SK-N-SH (cell line): ENCODE measurements around the gene LARP1B. TPM values are rescaled to one million over a fixed set of nuclear protein-coding genes. Genes with fewer than 3 reads are reported as not detected.
A peak's percentile ranks its signal among the peaks of the same experiment; 100 is the strongest.

Experiments used
- CTCF ChIA-PET: fragments of 300-600, 350-600 bp; formaldehyde crosslinking; extraction: SDS; loops from one replicate; lab custom pipeline; 2021; lab: Yijun Ruan, JAX
- POLR2A ChIA-PET: fragments of 350-600 bp; sonication (Branson Sonifier 250); formaldehyde crosslinking; extraction: SDS; loops from one replicate; lab custom pipeline; 2020; ENCODE audit warnings: antibody characterized with exemption, inconsistent platforms; lab: Yijun Ruan, JAX
- DNase-seq: peaks from one replicate; pipeline ENCODE4 v3.0.0; 2012
- H2AFZ ChIP-seq: fragments of 200-600 bp; sonication (generic); 2 replicates; pipeline ENCODE4 v1.8.1; 2016; ENCODE audit warnings: antibody characterized with exemption, mild to moderate bottlenecking, low read depth
- H3F3A ChIP-seq: fragments of 200-600 bp; sonication (generic); replicated peaks from 2 replicates; pipeline ENCODE3; 2016; ENCODE audit warnings: antibody characterized with exemption, mild to moderate bottlenecking; ENCODE audit not compliant: insufficient read depth
- H3K27ac ChIP-seq, 2 experiments: fragments of 200-500 bp in 1 of 2; fragments of 200-600 bp in 1 of 2; sonication (Bioruptor generic) in 1 of 2; sonication (generic), shearing (Covaris generic) in 1 of 2; 2 replicates each; pipeline versions ENCODE4 v1.5.1 to v1.6.1; 2014 to 2016; ENCODE audit warnings: low read depth in 2 of 2, inconsistent platforms in 1 of 2, low read length in 1 of 2, mild to moderate bottlenecking in 1 of 2, mixed read lengths in 1 of 2
- H3K27me3 ChIP-seq: fragments of 200-600 bp; sonication (generic), shearing (Covaris generic); 2 replicates; pipeline ENCODE4 v1.6.1; 2016; ENCODE audit warnings: mixed run types; ENCODE audit not compliant: insufficient read depth
- H3K36me3 ChIP-seq, 2 experiments: fragments of 200-500 bp in 1 of 2; fragments of 200-600 bp in 1 of 2; sonication (Bioruptor generic) in 1 of 2; sonication (generic) in 1 of 2; replicated peaks in 1 of 2; 2 replicates each; pipeline versions ENCODE3 to v1.5.1; 2014 to 2016; ENCODE audit warnings: low read length in 1 of 2, mild to moderate bottlenecking in 1 of 2; ENCODE audit not compliant: insufficient read depth in 2 of 2, control insufficient read depth in 1 of 2
- H3K4me1 ChIP-seq, 2 experiments: fragments of 200-500 bp in 1 of 2; fragments of 200-600 bp in 1 of 2; sonication (Bioruptor generic) in 1 of 2; sonication (generic), shearing (Covaris generic) in 1 of 2; 2 replicates each; pipeline versions ENCODE4 v1.5.1 to v1.6.1; 2014 to 2016; ENCODE audit warnings: low read depth in 1 of 2, low read length in 1 of 2, mixed run types in 1 of 2; ENCODE audit not compliant: insufficient read depth in 2 of 2, control insufficient read depth in 1 of 2
- H3K4me2 ChIP-seq: fragments of 200-600 bp; sonication (generic), shearing (Covaris generic); 2 replicates; pipeline ENCODE4 v1.6.1; 2017; ENCODE audit warnings: mixed run types
- H3K4me3 ChIP-seq, 2 experiments: fragments of 200-500 bp in 1 of 2; fragments of 200-600 bp in 1 of 2; sonication (Bioruptor generic) in 1 of 2; sonication (generic), shearing (Covaris generic) in 1 of 2; 2 replicates each; pipeline versions ENCODE4 v1.5.1 to v1.8.1; 2014 to 2016; ENCODE audit warnings: low read depth in 2 of 2, inconsistent platforms in 1 of 2, low read length in 1 of 2, mild to moderate bottlenecking in 1 of 2, mixed read lengths in 1 of 2, moderate library complexity in 1 of 2
- H3K79me2 ChIP-seq: fragments of 200-600 bp; sonication (generic); 2 replicates; pipeline ENCODE4 v1.8.1; 2017; ENCODE audit warnings: mild to moderate bottlenecking; ENCODE audit not compliant: insufficient read depth
- H3K9ac ChIP-seq: fragments of 200-600 bp; sonication (generic); 2 replicates; pipeline ENCODE4 v1.6.1; 2017; ENCODE audit warnings: mixed run types
- H3K9me2 ChIP-seq: fragments of 200-600 bp; sonication (generic); 2 replicates; pipeline ENCODE4 v1.6.1; 2017; ENCODE audit warnings: mixed run types
- H3K9me3 ChIP-seq: fragments of 200-600 bp; sonication (generic); 2 replicates; pipeline ENCODE4 v1.6.1; 2017; ENCODE audit warnings: mixed run types, mild to moderate bottlenecking, moderate library complexity
- H4K20me1 ChIP-seq: fragments of 200-600 bp; sonication (generic); 2 replicates; pipeline ENCODE4 v1.6.1; 2017; ENCODE audit warnings: mild to moderate bottlenecking, mixed run types; ENCODE audit not compliant: insufficient read depth
- EP300 ChIP-seq, 2 experiments: IDR thresholded peaks; 2 replicates each; pipeline versions ENCODE4 v1.4.0 to v1.6.1; 2012; ENCODE audit warnings: borderline replicate concordance in 1 of 2, low read depth in 1 of 2, low read length in 1 of 2
- EZH2phosphoT487 ChIP-seq: fragments of 200-600 bp; sonication (generic); IDR thresholded peaks from 2 replicates; pipeline ENCODE4 v1.6.1; 2017; ENCODE audit warnings: low read depth, mixed run types, mild to moderate bottlenecking, antibody characterized with exemption, moderate library complexity, borderline replicate concordance
- FOSL2 ChIP-seq: IDR thresholded peaks from 2 replicates; pipeline ENCODE4 v1.4.0; 2012; ENCODE audit warnings: low read depth, mild to moderate bottlenecking, moderate library complexity, borderline replicate concordance
- FOXJ3 ChIP-seq: sonication (generic); formaldehyde crosslinking; IDR thresholded peaks from 2 replicates; pipeline ENCODE4 v1.5.1; 2020; ENCODE audit warnings: mild to moderate bottlenecking, missing genetic modification reagents
- FOXM1 ChIP-seq: IDR thresholded peaks from 2 replicates; pipeline ENCODE4 v1.4.0; 2012; ENCODE audit warnings: low read depth, mild to moderate bottlenecking
- GABPA ChIP-seq: IDR thresholded peaks from 2 replicates; pipeline ENCODE4 v1.4.0; 2012; ENCODE audit warnings: low read depth, mild to moderate bottlenecking
- NFIC ChIP-seq: IDR thresholded peaks from 2 replicates; pipeline ENCODE4 v1.4.0; 2012; ENCODE audit warnings: borderline replicate concordance
- NRF1 ChIP-seq: IDR thresholded peaks from 2 replicates; pipeline ENCODE4 v1.6.1; 2012; ENCODE audit warnings: low read depth, mild to moderate bottlenecking, low read length
- RCOR1 ChIP-seq: fragments of 150-350 bp; IDR thresholded peaks from 2 replicates; pipeline ENCODE4 v1.6.1; 2017; ENCODE audit warnings: antibody characterized with exemption, low read length
- RXRA ChIP-seq: IDR thresholded peaks from 2 replicates; pipeline ENCODE4 v1.4.0; 2012; ENCODE audit warnings: low read depth, mild to moderate bottlenecking, borderline replicate concordance
- SIN3A ChIP-seq: IDR thresholded peaks from 2 replicates; pipeline ENCODE4 v1.6.1; 2012; ENCODE audit warnings: low read depth, mild to moderate bottlenecking, low read length, moderate library complexity, borderline replicate concordance
- SMC3 ChIP-seq: IDR thresholded peaks from 2 replicates; pipeline ENCODE4 v1.6.1; 2012; ENCODE audit warnings: low read depth, low read length, improper control_type of control experiment
- TAF1 ChIP-seq: IDR thresholded peaks from 2 replicates; pipeline ENCODE4 v1.6.1; 2012; ENCODE audit warnings: low read depth, mild to moderate bottlenecking, low read length, moderate library complexity, borderline replicate concordance
- YY1 ChIP-seq: IDR thresholded peaks from 2 replicates; pipeline ENCODE4 v1.4.0; 2012; ENCODE audit warnings: low read depth, mild to moderate bottlenecking
- polyA plus RNA-seq, 3 experiments: library from polyadenylated mRNA; depleted of rRNA; stranded (reverse); fragments of >200 nt; gene quantifications; 2 replicates each; pipeline ENCODE4 v1.2.3, GENCODE V29; 2012
- TF ChIP-seq, protein P1 (sequence below): IDR thresholded peaks from 2 replicates; pipeline ENCODE4 v1.4.0; 2012; ENCODE audit warnings: low read depth, borderline replicate concordance
- TF ChIP-seq, protein P2 (sequence below): fragments of 200-600 bp; sonication (generic); IDR thresholded peaks from 2 replicates; pipeline ENCODE4 v1.6.1; 2017; ENCODE audit warnings: antibody characterized with exemption, mild to moderate bottlenecking, moderate library complexity
- TF ChIP-seq, protein P3 (sequence below): fragments of 150-350 bp; IDR thresholded peaks from 2 replicates; pipeline ENCODE4 v1.6.1; 2017; ENCODE audit warnings: antibody characterized with exemption, low read length, low read depth, borderline replicate concordance
- TF ChIP-seq, protein P4 (sequence below): fragments of 150-350 bp; IDR thresholded peaks from 2 replicates; pipeline ENCODE4 v1.6.1; 2016; ENCODE audit warnings: mild to moderate bottlenecking, low read depth, low read length

Gene LARP1B
- polyA plus RNA-seq, 1 of the 3 experiments (the other 2 are of a cell fraction), result 4.8 TPM

DNA sequence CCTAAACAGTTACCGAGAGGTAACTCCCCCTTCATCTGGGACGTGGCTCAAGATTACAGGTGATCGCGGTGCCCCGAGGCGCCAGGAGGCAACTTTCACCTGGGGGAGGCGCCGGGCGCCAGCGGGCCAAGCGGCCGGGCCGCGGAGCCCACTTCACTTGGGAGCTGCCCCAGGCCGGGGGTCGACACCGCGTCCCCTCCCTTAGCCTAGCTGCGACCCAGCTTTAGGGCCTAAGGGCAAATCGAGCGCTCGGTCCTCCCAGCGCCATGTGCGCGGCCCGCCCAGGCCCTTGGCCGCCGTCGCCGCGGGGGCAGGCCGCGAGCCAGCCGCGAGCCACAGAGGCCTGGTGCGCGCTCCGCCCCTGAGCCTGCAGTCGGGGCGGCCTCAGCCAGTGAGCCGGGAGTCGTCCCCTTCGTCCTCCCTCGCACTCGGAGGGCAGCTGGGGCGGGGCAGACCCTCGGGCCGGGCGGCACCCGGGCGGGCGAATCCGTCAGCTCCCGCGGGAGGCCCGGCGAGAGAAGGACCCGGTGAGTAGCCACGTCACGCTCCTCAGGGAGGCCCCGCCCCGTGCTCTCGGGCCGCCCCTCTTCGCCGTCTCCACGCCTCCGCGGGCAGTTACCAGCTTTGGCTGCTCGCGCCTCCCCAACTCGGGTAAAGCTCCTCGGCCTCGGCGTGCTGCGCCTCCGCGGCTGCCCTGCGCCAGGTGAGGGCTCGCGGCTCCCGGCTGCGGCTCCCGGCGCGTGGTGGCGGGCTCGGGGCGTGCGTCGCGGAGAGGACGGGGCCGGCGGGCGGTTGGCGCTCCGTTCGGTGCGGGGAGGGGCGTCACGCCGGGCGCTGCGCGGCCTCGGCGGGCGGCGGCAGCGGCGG lies at the start of gene LARP1B (continued):
- TF ChIP-seq GABPA (no peak), RCOR1 (no peak), TAF1 (0 out of 2 replicates have a peak, but pooled peaks have one; percentile 72), SIN3A (peak; percentile 34; the same call in 1 of the 2 replicates)
- TF ChIP-seq, protein P1, sequence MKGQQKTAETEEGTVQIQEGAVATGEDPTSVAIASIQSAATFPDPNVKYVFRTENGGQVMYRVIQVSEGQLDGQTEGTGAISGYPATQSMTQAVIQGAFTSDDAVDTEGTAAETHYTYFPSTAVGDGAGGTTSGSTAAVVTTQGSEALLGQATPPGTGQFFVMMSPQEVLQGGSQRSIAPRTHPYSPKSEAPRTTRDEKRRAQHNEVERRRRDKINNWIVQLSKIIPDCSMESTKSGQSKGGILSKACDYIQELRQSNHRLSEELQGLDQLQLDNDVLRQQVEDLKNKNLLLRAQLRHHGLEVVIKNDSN, result no peak
- TF ChIP-seq, protein P2, sequence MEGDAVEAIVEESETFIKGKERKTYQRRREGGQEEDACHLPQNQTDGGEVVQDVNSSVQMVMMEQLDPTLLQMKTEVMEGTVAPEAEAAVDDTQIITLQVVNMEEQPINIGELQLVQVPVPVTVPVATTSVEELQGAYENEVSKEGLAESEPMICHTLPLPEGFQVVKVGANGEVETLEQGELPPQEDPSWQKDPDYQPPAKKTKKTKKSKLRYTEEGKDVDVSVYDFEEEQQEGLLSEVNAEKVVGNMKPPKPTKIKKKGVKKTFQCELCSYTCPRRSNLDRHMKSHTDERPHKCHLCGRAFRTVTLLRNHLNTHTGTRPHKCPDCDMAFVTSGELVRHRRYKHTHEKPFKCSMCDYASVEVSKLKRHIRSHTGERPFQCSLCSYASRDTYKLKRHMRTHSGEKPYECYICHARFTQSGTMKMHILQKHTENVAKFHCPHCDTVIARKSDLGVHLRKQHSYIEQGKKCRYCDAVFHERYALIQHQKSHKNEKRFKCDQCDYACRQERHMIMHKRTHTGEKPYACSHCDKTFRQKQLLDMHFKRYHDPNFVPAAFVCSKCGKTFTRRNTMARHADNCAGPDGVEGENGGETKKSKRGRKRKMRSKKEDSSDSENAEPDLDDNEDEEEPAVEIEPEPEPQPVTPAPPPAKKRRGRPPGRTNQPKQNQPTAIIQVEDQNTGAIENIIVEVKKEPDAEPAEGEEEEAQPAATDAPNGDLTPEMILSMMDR, result no peak

DNA sequence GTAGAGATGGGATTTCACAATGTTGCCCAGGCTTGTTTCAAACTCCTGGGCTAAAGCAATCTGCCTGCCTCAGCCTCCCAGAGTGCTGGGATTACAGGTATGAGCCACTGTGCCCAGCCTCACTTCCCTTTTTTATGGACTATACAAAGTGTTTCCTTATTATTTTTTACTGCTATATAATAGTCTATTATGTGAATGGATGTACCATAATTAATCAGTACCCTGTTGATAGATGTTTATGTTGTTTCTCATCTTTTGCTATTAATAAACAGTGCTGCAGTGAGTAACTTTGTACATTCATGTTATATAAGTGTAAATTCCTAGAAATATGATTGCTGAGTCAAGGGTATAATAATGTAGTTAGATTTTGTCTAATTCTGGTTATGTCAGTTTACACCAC lies 35.8 kb upstream of the LARP1B start:
- Histone ChIP-seq H3K4me3 (no peak overlapping the region), H3K79me2 (no peaks in the 10 kb centered on the region), H3K4me2 (no peak overlapping the region), H2AFZ (no peak overlapping the region), H3K36me3 (peaks cover 16 to 39% of the 10 kb centered on the region in 2 experiments), H4K20me1 (no peaks in the 10 kb centered on the region), H3K9me2 (no peaks in the 10 kb centered on the region), H3K27me3 (no peaks in the 10 kb centered on the region), H3K4me1 (no peaks in the 10 kb centered on the region), H3K27ac (no peak overlapping the region), H3F3A (no peaks in the 10 kb centered on the region), H3K9ac (no peak overlapping the region), H3K9me3 (no peaks in the 10 kb centered on the region)
- no peak for TF ChIP-seq NFIC
- TF ChIP-seq EP300 (IDR thresholded peaks at IDR 0.05; ENCODE audit: borderline replicate concordance in 1 of 2, low read depth in 1 of 2, low read length in 1 of 2), result no peak
- no peak for TF ChIP-seq SIN3A
- TF ChIP-seq GABPA, result no peak
- TF ChIP-seq, protein P3, sequence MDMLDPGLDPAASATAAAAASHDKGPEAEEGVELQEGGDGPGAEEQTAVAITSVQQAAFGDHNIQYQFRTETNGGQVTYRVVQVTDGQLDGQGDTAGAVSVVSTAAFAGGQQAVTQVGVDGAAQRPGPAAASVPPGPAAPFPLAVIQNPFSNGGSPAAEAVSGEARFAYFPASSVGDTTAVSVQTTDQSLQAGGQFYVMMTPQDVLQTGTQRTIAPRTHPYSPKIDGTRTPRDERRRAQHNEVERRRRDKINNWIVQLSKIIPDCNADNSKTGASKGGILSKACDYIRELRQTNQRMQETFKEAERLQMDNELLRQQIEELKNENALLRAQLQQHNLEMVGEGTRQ, result no peak
- no peak for TF ChIP-seq RXRA
- no peak for TF ChIP-seq FOXJ3
- TF ChIP-seq, protein P4, sequence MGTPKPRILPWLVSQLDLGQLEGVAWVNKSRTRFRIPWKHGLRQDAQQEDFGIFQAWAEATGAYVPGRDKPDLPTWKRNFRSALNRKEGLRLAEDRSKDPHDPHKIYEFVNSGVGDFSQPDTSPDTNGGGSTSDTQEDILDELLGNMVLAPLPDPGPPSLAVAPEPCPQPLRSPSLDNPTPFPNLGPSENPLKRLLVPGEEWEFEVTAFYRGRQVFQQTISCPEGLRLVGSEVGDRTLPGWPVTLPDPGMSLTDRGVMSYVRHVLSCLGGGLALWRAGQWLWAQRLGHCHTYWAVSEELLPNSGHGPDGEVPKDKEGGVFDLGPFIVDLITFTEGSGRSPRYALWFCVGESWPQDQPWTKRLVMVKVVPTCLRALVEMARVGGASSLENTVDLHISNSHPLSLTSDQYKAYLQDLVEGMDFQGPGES, result no peak
- TF ChIP-seq NRF1, result no peak
- no peak for TF ChIP-seq SMC3
- TF ChIP-seq EZH2phosphoT487, result no peak
- no peak for TF ChIP-seq FOXM1
- TF ChIP-seq YY1, result no peak
- TF ChIP-seq, protein P1, result no peak
- TF ChIP-seq RCOR1, result no peak
- no peak for TF ChIP-seq FOSL2
- POLR2A ChIA-PET, result no interaction called here
- CTCF ChIA-PET, result no interaction called here
- no peak for DNase-seq
